T-cell (primary cell): ENCODE measurements around the gene NLRX1. TPM values are rescaled to one million over a fixed set of nuclear protein-coding genes. Genes with fewer than 3 reads are reported as not detected.
"Not testable (repeated sequence)": the region's sequence is repeated elsewhere in the genome, so short reads cannot be mapped to it uniquely, and the experiment has no call there.

Experiments used
- ATAC-seq, 4 experiments: fragments of 200-7000 bp in 3 of 4; fragments of 150-1000 bp in 1 of 4; cut with Tn5 transposase; replicated peaks in 1 of 4; 1 replicate in 3 of 4; 2 replicates in 1 of 4; pipeline ENCODE4 v1.10.0; 2021; ENCODE audit warnings: moderate library complexity in 3 of 4, mild to moderate bottlenecking in 2 of 4, moderate number of reproducible peaks in 1 of 4
- CTCF ChIA-PET, 2 donors: fragments of 300-600 bp; sonication (Branson Sonifier 250); formaldehyde crosslinking; loops; one replicate each; lab custom pipeline; 2022; ENCODE audit warnings: antibody characterized with exemption in 2 of 2; lab: Charles Lee
- POLR2A ChIA-PET, 2 donors: fragments of 300-600 bp; sonication (Branson Sonifier 250); formaldehyde crosslinking; loops; one replicate each; lab custom pipeline; 2022; ENCODE audit warnings: antibody characterized with exemption in 2 of 2; lab: Charles Lee
- DNase-seq, 35 experiments: peaks; one replicate each; pipeline versions ENCODE4 v3.0.0 to v3.0.0-alpha.2; 2013 to 2023
- H3K27ac ChIP-seq: one replicate; pipeline ENCODE4 v1.5.1; 2013; ENCODE audit warnings: low read length
- H3K27me3 ChIP-seq, 2 experiments: replicated peaks in 1 of 2; 1 replicate in 1 of 2; 2 replicates in 1 of 2; pipeline versions ENCODE4 v1.6.1 to v1.7.0; 2013; ENCODE audit warnings: low read length in 1 of 2, mixed read lengths in 1 of 2; ENCODE audit not compliant: control insufficient read depth in 2 of 2, insufficient read depth in 2 of 2; ENCODE audit errors: extremely low read depth in 1 of 2
- H3K36me3 ChIP-seq, 2 donors: 1 replicate in 1 of 2; 2 replicates in 1 of 2; pipeline versions ENCODE4 v1.6.1 to v1.7.0; 2013; ENCODE audit warnings: low read length in 1 of 2; ENCODE audit not compliant: control insufficient read depth in 2 of 2, insufficient read depth in 1 of 2; ENCODE audit errors: extremely low read depth in 1 of 2
- H3K4me1 ChIP-seq, 2 experiments: 1 replicate in 1 of 2; 2 replicates in 1 of 2; pipeline versions ENCODE4 v1.6.1 to v1.7.0; 2013; ENCODE audit warnings: low read length in 2 of 2, mixed read lengths in 1 of 2; ENCODE audit not compliant: insufficient read depth in 2 of 2, control insufficient read depth in 1 of 2; ENCODE audit errors: extremely low read depth in 1 of 2
- H3K4me3 ChIP-seq, 2 donors: 1 replicate in 1 of 2; 2 replicates in 1 of 2; pipeline versions ENCODE4 v1.5.1 to v1.7.0; 2013; ENCODE audit warnings: mild to moderate bottlenecking in 2 of 2, low read length in 1 of 2, moderate library complexity in 1 of 2; ENCODE audit not compliant: control insufficient read depth in 1 of 2; ENCODE audit errors: extremely low read depth in 1 of 2
- H3K9me3 ChIP-seq: 2 replicates; pipeline ENCODE4 v1.7.0; 2013
- H3K27ac Mint-ChIP-seq, 2 donors: one replicate each; pipeline ENCODE4 v1.8.0; 2020 to 2021; ENCODE audit warnings: mild to moderate bottlenecking in 2 of 2, mixed read lengths in 2 of 2
- H3K27me3 Mint-ChIP-seq, 2 donors: one replicate each; pipeline ENCODE4 v1.8.0; 2021 to 2022; ENCODE audit warnings: mixed read lengths in 2 of 2
- H3K36me3 Mint-ChIP-seq: one replicate; pipeline ENCODE4 v1.8.0; 2021; ENCODE audit warnings: mixed read lengths
- H3K4me1 Mint-ChIP-seq, 3 donors: one replicate each; pipeline ENCODE4 v1.8.0; 2020 to 2022; ENCODE audit warnings: mixed read lengths in 3 of 3, mild to moderate bottlenecking in 1 of 3
- H3K4me3 Mint-ChIP-seq, 3 donors: one replicate each; pipeline ENCODE4 v1.8.0; 2020 to 2022; ENCODE audit warnings: mild to moderate bottlenecking in 3 of 3, mixed read lengths in 3 of 3, moderate library complexity in 3 of 3
- H3K9me3 Mint-ChIP-seq, 3 donors: one replicate each; pipeline ENCODE4 v1.8.0; 2020 to 2022; ENCODE audit warnings: mixed read lengths in 3 of 3
- WGBS: methylation state at CpG from one replicate; pipeline ENCODE4 v1.1.5; 2013; ENCODE audit warnings: missing lambda C conversion rate; ENCODE audit not compliant: insufficient coverage; 5-methylcytosine and 5-hydroxymethylcytosine counted together
- total RNA-seq, 35 experiments: library from RNA in 6 of 35; stranded (reverse) in 6 of 35; fragments of 120-200 nt in 1 of 35; gene quantifications; one replicate each; pipeline versions ENCODE4 v1.2.1 to v1.2.4 and lab custom pipeline; 2013 to 2026

Gene NLRX1
- total RNA-seq, 5 donors from 2014 or later (not counting 1 experiment from before 2014, with no cell fraction given): 6.5 to 12.8 (median 11.6) TPM

- WGBS: 100% methylated on average over 1 of the region's 6 CpGs
- H3K4me3 Mint-ChIP-seq: no peak overlapping the region
- no peaks in the 10 kb centered on the region for H3K27me3 Mint-ChIP-seq
- Histone ChIP-seq H3K4me1 (peaks cover 9 to 17% of the 10 kb centered on the region in 2 experiments), H3K27ac (no peak overlapping the region), H3K4me3 (no peak overlapping the region), H3K9me3 (no peaks in the 10 kb centered on the region), H3K27me3 (no peaks in the 10 kb centered on the region), H3K36me3 (peaks cover 3 to 52% of the 10 kb centered on the region in 2 donors)
- H3K9me3 Mint-ChIP-seq: no peaks in the 10 kb centered on the region
- DNase-seq: no peak
- ATAC-seq: no peak
- POLR2A ChIA-PET: no interaction called here
- CTCF ChIA-PET: interaction anchor here in 1 of 2 donors (0.5 kb wide), 1 partner anchor 996 kb away, joined by 3 read pairs; no protein-coding TSS in a partner anchor
- no peak overlapping the region for H3K27ac Mint-ChIP-seq
- H3K36me3 Mint-ChIP-seq: peaks cover 25% of the 10 kb centered on the region
- H3K4me1 Mint-ChIP-seq: peaks cover 32 to 46% (median 36%) of the 10 kb centered on the region in 3 donors
These were observed 42.7 kb upstream of the NLRX1 start for GRCh38 chr11:119125821-119126220.

- POLR2A ChIA-PET: interaction anchor here in 1 of 2 donors (0.6 to 0.7 kb wide), 3 partner anchors 11 to 599 kb away, joined by 4 to 8 read pairs (median 6); no protein-coding TSS in a partner anchor
- whole genome bisulfite sequencing: 100% methylated on average over 1 of the region's 5 CpGs
- no peak for ATAC-seq
- Histone ChIP-seq H3K36me3 (peaks cover 12 to 60% of the 10 kb centered on the region in 2 donors), H3K27ac (no peak overlapping the region), H3K27me3 (no peaks in the 10 kb centered on the region), H3K4me3 (no peak overlapping the region), H3K9me3 (no peaks in the 10 kb centered on the region), H3K4me1 (peaks cover 8 to 14% of the 10 kb centered on the region in 2 experiments)
- H3K9me3 Mint-ChIP-seq: no peaks in the 10 kb centered on the region
- H3K27ac Mint-ChIP-seq: peak overlapping the region; percentile 69 to 72
- no peaks in the 10 kb centered on the region for H3K27me3 Mint-ChIP-seq
- H3K4me3 Mint-ChIP-seq: no peak overlapping the region
- H3K4me1 Mint-ChIP-seq: peaks cover 27 to 39% (median 33%) of the 10 kb centered on the region in 3 donors
- DNase-seq: no peak
- H3K36me3 Mint-ChIP-seq: peaks cover 33% of the 10 kb centered on the region
- CTCF ChIA-PET: no interaction called here
These were observed 41.8 kb upstream of the NLRX1 start for GRCh38 chr11:119126675-119127268.

- no peaks in the 10 kb centered on the region for H3K9me3 Mint-ChIP-seq
- 86% methylated on average over 1 of the region's 3 CpGs for WGBS
- H3K4me3 Mint-ChIP-seq: no peak overlapping the region
- no peaks in the 10 kb centered on the region for H3K27me3 Mint-ChIP-seq
- peaks cover 44% of the 10 kb centered on the region for H3K36me3 Mint-ChIP-seq
- peaks cover 0 to 14% (median 10%) of the 10 kb centered on the region in 3 donors for H3K4me1 Mint-ChIP-seq
- Histone ChIP-seq H3K4me3 (no peak overlapping the region), H3K4me1 (no peaks in the 10 kb centered on the region), H3K27ac (no peak overlapping the region), H3K27me3 (no peaks in the 10 kb centered on the region), H3K9me3 (no peaks in the 10 kb centered on the region), H3K36me3 (peaks cover 26 to 68% of the 10 kb centered on the region in 2 donors)
- ChIA-PET CTCF (interaction anchor here in 1 of 2 donors (0.6 to 0.7 kb wide), 3 partner anchors 45 to 954 kb away, joined by 3 to 4 read pairs (median 3); partner anchors contain the start of gene SCN2B), POLR2A (interaction anchor here in 1 of 2 donors (0.5 kb wide), 1 partner anchor 15 kb away, joined by 8 read pairs; no protein-coding TSS in a partner anchor)
- no peak overlapping the region for H3K27ac Mint-ChIP-seq
- ATAC-seq (no peak), DNase-seq (no peak)
These were observed 37.9 kb upstream of the NLRX1 start for GRCh38 chr11:119130662-119131061.

GRCh38 chr11:119134389-119134978, 34.0 kb upstream of the NLRX1 start:
- Mint-ChIP-seq H3K4me3 (no peak overlapping the region), H3K27me3 (peaks cover 0 to 8% of the 10 kb centered on the region in 2 donors), H3K9me3 (no peaks in the 10 kb centered on the region), H3K36me3 (peaks cover 44% of the 10 kb centered on the region), H3K4me1 (peaks cover 0 to 3% (median 2%) of the 10 kb centered on the region in 3 donors), H3K27ac (no peak overlapping the region)
- Histone ChIP-seq H3K27ac (no peak overlapping the region), H3K27me3 (no peaks in the 10 kb centered on the region), H3K9me3 (no peaks in the 10 kb centered on the region), H3K4me3 (no peak overlapping the region), H3K4me1 (no peaks in the 10 kb centered on the region), H3K36me3 (peaks cover 24 to 50% of the 10 kb centered on the region in 2 donors)
- ATAC-seq (peak in 2 of 4 experiments; percentile 16 to 42), DNase-seq (no peak)
- ChIA-PET POLR2A (no interaction called here), CTCF (no interaction called here)
- 96% methylated on average over 2 of the region's 4 CpGs for WGBS

- H3K9me3 Mint-ChIP-seq, H3K27ac Mint-ChIP-seq, H3K27ac ChIP-seq, H3K4me3 Mint-ChIP-seq, CTCF ChIA-PET, POLR2A ChIA-PET, H3K36me3 ChIP-seq, H3K36me3 Mint-ChIP-seq, DNase-seq, H3K4me1 Mint-ChIP-seq, H3K9me3 ChIP-seq, ATAC-seq, H3K4me3 ChIP-seq, H3K4me1 ChIP-seq: not testable (repeated sequence)
- peaks cover 5 to 22% of the 10 kb centered on the region in 2 donors for H3K27me3 Mint-ChIP-seq
- 94% methylated on average over 6 of the region's 10 CpGs for WGBS
- peaks cover 0 to 23% of the 10 kb centered on the region in 2 experiments for H3K27me3 ChIP-seq
These were observed 29.2 kb upstream of the NLRX1 start for GRCh38 chr11:119139276-119139675.

GRCh38 chr11:119144825-119145486, 23.6 kb upstream of the NLRX1 start:
- ATAC-seq (no peak), DNase-seq (peak in 10 of 35 experiments; percentile 10 to 40 (median 16))
- CTCF ChIA-PET: interaction anchor here (0.6 to 0.7 kb wide), 2 partner anchors 35 to 51 kb away, joined by 3 to 6 read pairs; no protein-coding TSS in a partner anchor
- Mint-ChIP-seq H3K9me3 (no peaks in the 10 kb centered on the region), H3K4me3 (no peak overlapping the region), H3K4me1 (peaks cover 10 to 15% (median 13%) of the 10 kb centered on the region in 3 donors), H3K36me3 (no peaks in the 10 kb centered on the region), H3K27me3 (peaks cover 28 to 49% of the 10 kb centered on the region in 2 donors), H3K27ac (no peak overlapping the region)
- WGBS: 33% methylated on average over 2 of the region's 7 CpGs
- Histone ChIP-seq H3K36me3 (no peaks in the 10 kb centered on the region), H3K27me3 (peaks cover 0 to 65% of the 10 kb centered on the region in 2 experiments), H3K4me1 (peaks cover 0 to 21% of the 10 kb centered on the region in 2 experiments), H3K9me3 (no peaks in the 10 kb centered on the region), H3K4me3 (no peak overlapping the region), H3K27ac (no peak overlapping the region)
- POLR2A ChIA-PET: interaction anchor here in 1 of 2 donors (0.6 kb wide), 1 partner anchor 803 kb away, joined by 3 read pairs; no protein-coding TSS in a partner anchor
